Measurements from ENCODE around the gene IMP4. TPM values are rescaled to one million over a fixed set of nuclear protein-coding genes. Genes with fewer than 3 reads are reported as not detected.

The IMP4 gene
- total and polyA plus RNA-seq, 10 of the 15 experiments (the other 5 are each of a cell fraction or from before 2014, with no cell fraction given) = 41.4 to 242 (median 166) TPM

GRCh38 chr2:130318906-130319305 lies 23.8 kb upstream of the IMP4 start:
- H3K4me1 ChIP-seq (ENCODE audit: control insufficient read depth, insufficient read depth, low read length) = no peaks in the 10 kb centered on the region
- 55% methylated on average over 7 of the region's 7 CpGs for WGBS (ENCODE audit: insufficient coverage, insufficient replicate concordance, low lambda C conversion rate, missing lambda C conversion rate)
- no peaks in the 10 kb centered on the region for H4K20me1 ChIP-seq (ENCODE audit: control insufficient read depth, insufficient read depth)
- intact Hi-C loops (cut with micrococcal nuclease; ENCODE audit: unreplicated experiment) (no loop called here), in situ Hi-C loops (cut with MboI) (no loop called here)
- H3K27me3 ChIP-seq (replicated peaks in 1 of 2; ENCODE audit: control insufficient read depth in 2 of 2, insufficient read depth in 2 of 2, low read length in 1 of 2) = no peaks in the 10 kb centered on the region; a peak in 1 of 4 replicates
- BruUV-seq (replicated peaks) = no TSS peak
- H3K4me2 ChIP-seq (ENCODE audit: control insufficient read depth, insufficient read depth) = no peak overlapping the region
- FAIRE-seq (no peak), ATAC-seq (no peak), DNase-seq (ENCODE audit: low read depth, low spot score) (no peak)
- no peak overlapping the region for H2AFZ ChIP-seq (ENCODE audit: control insufficient read depth, low read depth, low read length)
- H3K4me3 ChIP-seq = no peak overlapping the region
- no peak overlapping the region for H3K27ac ChIP-seq (ENCODE audit: control insufficient read depth, insufficient read depth)
- TF ChIP-seq CHD4 (IDR thresholded peaks at IDR 0.05) = no peak
- TF ChIP-seq RB1 (IDR thresholded peaks at IDR 0.05; ENCODE audit: borderline replicate concordance) = no peak
- TF ChIP-seq SPI1 (IDR thresholded peaks at IDR 0.05; ENCODE audit: borderline replicate concordance, insufficient read depth, low read depth, low read length) = no peak
- TF ChIP-seq DPF2 (IDR thresholded peaks at IDR 0.05) = no peak
- no peak for TF ChIP-seq MLLT1 (IDR thresholded peaks at IDR 0.05)
- no peak for TF ChIP-seq CTCF (IDR thresholded peaks at IDR 0.05 in 2 of 3, conservative IDR thresholded peaks at IDR 0.05 in 1 of 3; ENCODE audit: control insufficient read depth in 2 of 3, extremely low read depth in 1 of 3, insufficient read depth in 1 of 3, low read depth in 3 of 3, low read length in 3 of 3)
- TF ChIP-seq CEBPZ (IDR thresholded peaks at IDR 0.05; ENCODE audit: low read depth, low read length) = no peak
- no peaks in the 10 kb centered on the region for H3K36me3 ChIP-seq (ENCODE audit: control insufficient read depth in 2 of 2, insufficient read depth in 2 of 2, low read length in 1 of 2)
- ChIA-PET SMC1A (ENCODE audit: uncharacterized antibody, unreplicated experiment) (interaction anchor here (0.8 kb wide), 1 partner anchor 23 kb away, joined by 3 read pairs; no protein-coding TSS in a partner anchor), POLR2A (no interaction called here), CTCF (no interaction called here), RAD21 (ENCODE audit: unreplicated experiment) (no interaction called here)
- H3K9ac ChIP-seq (ENCODE audit: control insufficient read depth, insufficient read depth, low read length) = no peak overlapping the region
- no peaks in the 10 kb centered on the region for H3K9me3 ChIP-seq (replicated peaks; ENCODE audit: control insufficient read depth, insufficient read depth, low read length)
- H3K79me2 ChIP-seq (ENCODE audit: control insufficient read depth, insufficient read depth, low read length) = no peaks in the 10 kb centered on the region

Data from GM12878 (cell line).